GM19455 (cell line): Measurements from ENCODE around the gene TRIM65.
"Not testable (repeated sequence)": the region's sequence is repeated elsewhere in the genome, so short reads cannot be mapped to it uniquely, and the experiment has no call there.

Source experiments
- ATAC-seq: cut with Tn5 transposase; IDR thresholded peaks from one replicate; pipeline ENCODE4 v1.9.1; 2021; ENCODE audit not compliant: unreplicated experiment

TRIM65 gene

GRCh38 chr17:75897160-75898019, 639 bp upstream of the TRIM65 start:
- ATAC-seq, result no peak

GRCh38 chr17:75895370-75896155, 1.2 kb downstream of the TRIM65 start:
- no peak for ATAC-seq

- ATAC-seq, result no peak
These were observed 2.6 kb downstream of the TRIM65 start for GRCh38 chr17:75894049-75894733.

DNA sequence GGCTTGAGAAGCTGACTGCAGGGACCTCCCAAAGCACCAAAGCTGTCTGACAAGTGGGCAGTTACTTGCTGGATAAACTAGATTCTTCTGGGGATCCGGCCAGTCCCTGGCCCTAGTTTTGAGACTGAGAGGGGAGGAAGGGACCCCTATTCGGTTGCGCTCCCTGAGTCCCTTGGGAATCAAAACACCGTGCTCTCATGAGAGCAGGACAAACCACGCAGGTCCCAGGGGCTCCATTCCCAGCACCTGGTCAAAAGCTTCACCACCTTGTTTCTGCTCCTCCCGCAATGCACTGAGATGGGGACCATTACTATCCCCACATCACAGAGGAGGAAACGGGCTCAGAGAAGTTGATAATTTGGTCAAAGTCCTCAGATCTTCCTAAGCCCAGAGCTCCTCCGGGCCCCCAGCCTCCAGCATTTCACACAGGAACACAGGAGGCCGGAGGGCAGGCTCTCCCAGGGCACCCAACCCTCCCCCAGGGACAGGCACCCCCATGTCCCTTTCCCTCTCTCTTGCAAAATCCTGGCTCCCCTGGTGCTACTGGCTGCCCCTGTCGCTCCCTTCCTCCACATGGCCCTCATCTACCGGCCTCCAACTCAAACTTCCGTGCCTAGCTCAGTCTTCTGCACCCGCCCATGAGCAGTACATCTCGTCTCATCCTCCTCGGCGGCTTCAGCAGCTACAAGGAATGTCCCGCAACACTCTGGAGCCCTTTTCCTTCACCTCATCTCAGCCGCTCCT, 3.3 kb downstream of the TRIM65 start:
- no peak for ATAC-seq

- ATAC-seq, result no peak
These were observed 4.1 kb downstream of the TRIM65 start for GRCh38 chr17:75892556-75893224.

GRCh38 chr17:75891605-75892555, 4.9 kb downstream of the TRIM65 start:
- ATAC-seq, result no peak

DNA sequence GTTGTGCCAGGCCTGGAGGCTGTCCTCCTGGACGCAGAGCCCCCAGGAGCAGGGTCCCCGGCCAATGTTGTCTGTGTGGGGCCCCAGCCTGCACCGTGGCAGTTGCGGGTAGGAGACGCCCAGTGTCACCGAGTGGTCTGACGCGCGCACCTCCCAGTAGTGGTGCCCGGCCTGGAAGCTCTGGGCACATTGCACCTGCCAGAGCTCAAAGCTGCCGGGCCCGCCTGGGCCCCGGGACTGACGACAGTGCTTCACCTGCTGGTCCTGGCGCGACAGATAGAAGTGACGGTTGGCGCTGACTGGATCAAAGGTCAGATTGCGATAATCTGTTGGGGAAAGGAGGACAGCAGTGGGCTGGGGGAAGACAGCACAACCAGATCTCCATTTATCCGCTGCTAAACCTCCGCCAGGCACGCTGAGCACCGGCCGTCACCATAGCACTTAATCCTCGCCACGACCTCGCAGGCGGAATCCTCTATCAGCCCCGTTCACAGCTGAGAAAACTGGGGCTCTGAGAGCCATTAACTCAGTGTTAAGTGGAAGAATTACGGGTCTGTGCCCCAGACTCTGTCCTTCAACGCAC, 5.6 kb downstream of the TRIM65 start:
- no peak for ATAC-seq

DNA sequence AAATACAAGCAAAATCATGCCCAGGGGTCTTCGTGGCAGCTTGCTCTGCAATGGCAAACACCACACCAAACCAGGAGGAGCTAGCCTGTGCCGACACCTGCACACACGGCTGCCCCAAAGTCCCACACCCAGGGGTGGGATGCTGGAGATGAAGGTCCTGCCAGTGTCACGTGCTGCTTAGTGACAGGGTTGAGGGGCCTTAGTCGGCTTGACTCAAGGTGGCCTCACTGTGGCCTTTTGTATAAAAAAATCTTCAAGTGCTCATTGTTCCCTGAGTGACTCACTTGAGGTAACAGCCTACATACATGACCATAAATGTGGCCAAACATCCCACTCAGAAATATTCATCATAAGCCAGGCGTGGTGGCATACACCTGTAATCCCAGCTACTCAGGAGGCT, 7.3 kb downstream of the TRIM65 start:
- ATAC-seq, result no peak

DNA sequence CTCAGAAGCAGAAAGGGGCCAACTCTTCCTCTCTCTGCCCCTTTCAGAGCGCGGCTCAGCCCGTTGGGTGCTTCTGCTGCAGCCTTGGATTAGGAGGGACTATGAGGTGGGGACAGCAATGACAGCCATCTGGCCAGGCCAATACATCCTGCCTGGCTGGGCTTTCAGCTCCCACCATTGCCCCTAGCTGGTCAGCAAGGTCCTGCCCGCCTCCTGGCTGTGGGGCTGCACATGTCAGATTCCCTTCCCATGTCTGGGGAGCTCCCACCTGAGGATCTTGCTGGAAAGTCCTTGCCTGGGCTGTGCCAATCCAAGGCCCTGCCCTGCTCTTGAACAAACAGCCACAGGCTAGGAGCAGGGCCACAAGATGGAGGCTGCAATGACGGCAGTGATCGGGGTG, 8.3 kb downstream of the TRIM65 start:
- no peak for ATAC-seq

- ATAC-seq, result not testable (repeated sequence)
These were observed 10.9 kb downstream of the TRIM65 start for GRCh38 chr17:75885860-75886259.

- ATAC-seq, result no peak
These were observed 11.3 kb downstream of the TRIM65 start for GRCh38 chr17:75885431-75885830.

- no peak for ATAC-seq
These were observed 14.9 kb downstream of the TRIM65 start for GRCh38 chr17:75881678-75882454.

GRCh38 chr17:75880266-75880665, 16.5 kb downstream of the TRIM65 start:
- ATAC-seq, result no peak

- no peak for ATAC-seq
These were observed 18.4 kb downstream of the TRIM65 start, which contains the start of gene TRIM47 for GRCh38 chr17:75878174-75878998. Gene TRIM47, minus strand, starts transcription at chr17:75878581. Its CDS starts 33 bp downstream, at chr17:75878548.

DNA sequence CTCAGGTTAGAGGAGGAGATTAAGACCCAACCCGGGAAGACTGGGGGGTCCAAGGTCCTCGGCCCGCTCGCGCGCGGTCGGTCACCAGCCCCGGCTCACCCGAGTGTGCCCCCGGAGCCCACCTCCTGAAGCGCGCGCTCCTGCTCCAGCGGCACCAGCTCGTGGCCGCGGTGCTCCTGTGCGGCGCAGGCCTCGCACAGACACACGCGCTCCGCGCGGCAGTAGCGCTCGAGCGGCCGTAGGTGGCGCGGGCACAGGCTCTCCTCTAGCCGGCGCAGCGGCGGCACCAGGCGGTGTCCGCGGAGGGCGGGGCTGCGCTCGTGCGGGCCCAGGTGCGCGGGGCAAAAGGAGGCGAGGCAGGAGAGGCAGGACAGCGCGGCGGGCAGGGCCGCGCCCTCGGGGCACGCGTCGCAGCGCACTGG, 19.0 kb downstream of the TRIM65 start:
- ATAC-seq, result no peak

DNA sequence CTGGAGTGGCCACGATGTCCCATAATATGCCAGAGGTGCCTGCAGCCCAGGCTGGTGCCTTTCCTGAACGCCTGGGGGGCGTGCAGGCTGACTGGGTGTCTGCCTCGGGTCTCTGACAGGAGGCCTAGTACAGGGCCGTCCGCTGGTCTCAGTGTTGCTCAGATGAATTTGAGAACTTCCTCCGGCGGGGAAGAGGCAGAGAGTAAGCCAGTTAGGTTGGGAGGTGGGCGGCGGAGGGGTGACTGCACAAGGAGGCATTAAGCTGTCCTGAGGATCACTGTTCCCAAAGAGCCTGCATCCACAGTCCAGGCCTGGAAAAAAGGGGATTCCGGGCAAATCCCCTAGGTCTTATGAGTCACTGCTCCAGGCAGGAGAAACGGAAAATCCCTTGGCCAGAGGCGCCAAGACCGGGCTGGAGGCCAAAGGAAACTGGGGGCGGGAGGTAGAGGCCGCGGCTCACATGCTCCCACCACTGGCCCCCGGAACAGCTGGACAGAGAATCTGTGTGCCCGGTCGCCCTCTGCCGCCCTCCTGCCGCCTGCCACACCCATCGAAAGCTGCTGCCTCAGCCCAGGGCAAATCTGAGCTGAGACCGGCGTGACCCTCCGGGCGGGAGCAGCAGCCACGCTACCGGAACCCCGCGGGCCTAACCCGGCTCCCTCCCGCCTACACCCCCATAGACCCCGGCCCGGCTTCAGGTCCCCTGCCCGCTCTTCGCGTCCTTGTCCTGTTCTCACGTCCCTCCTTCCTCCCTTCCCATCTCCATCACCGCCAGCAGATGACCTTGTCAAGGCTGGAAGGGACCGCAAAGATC, 19.6 kb downstream of the TRIM65 start:
- ATAC-seq, result no peak
